HG03175 (cell line): ENCODE results near the gene PIK3CD.
A peak's percentile ranks its signal among the peaks of the same experiment; 100 is the strongest.
"Not testable (repeated sequence)": the region's sequence is repeated elsewhere in the genome, so short reads cannot be mapped to it uniquely, and the experiment has no call there.

Experiments
- ATAC-seq: cut with Tn5 transposase; IDR thresholded peaks from one replicate; pipeline ENCODE4 v1.9.1; 2021; ENCODE audit warnings: mild to moderate bottlenecking, moderate library complexity; ENCODE audit not compliant: unreplicated experiment

Gene PIK3CD

GRCh38 chr1:9687874-9688582 lies 36.5 kb downstream of the PIK3CD start:
- peak; percentile 7 for ATAC-seq

GRCh38 chr1:9688599-9688998 lies 37.1 kb downstream of the PIK3CD start:
- no peak for ATAC-seq

GRCh38 chr1:9689011-9689706 lies 37.6 kb downstream of the PIK3CD start:
- peak; percentile 61 for ATAC-seq

GRCh38 chr1:9689971-9690381 lies 38.4 kb downstream of the PIK3CD start:
- no peak for ATAC-seq

- ATAC-seq = no peak
Observed at GRCh38 chr1:9690440-9691107, 39.0 kb downstream of the PIK3CD start.

- no peak for ATAC-seq
Observed at GRCh38 chr1:9691108-9691445, 39.5 kb downstream of the PIK3CD start.

GRCh38 chr1:9691691-9692090 lies 40.2 kb downstream of the PIK3CD start:
- no peak for ATAC-seq

GRCh38 chr1:9696793-9697192 lies 45.3 kb downstream of the PIK3CD start:
- no peak for ATAC-seq

GRCh38 chr1:9699361-9699760 lies 47.8 kb downstream of the PIK3CD start:
- no peak for ATAC-seq

- no peak for ATAC-seq
Observed at GRCh38 chr1:9700340-9700739, 48.8 kb downstream of the PIK3CD start.

GRCh38 chr1:9701665-9702064 lies 50.1 kb downstream of the PIK3CD start:
- no peak for ATAC-seq

GRCh38 chr1:9703165-9703509 lies 51.6 kb downstream of the PIK3CD start:
- ATAC-seq = no peak

- ATAC-seq = no peak
Observed at GRCh38 chr1:9703681-9704080, 52.1 kb downstream of the PIK3CD start.

GRCh38 chr1:9705337-9706093 lies 54.0 kb downstream of the PIK3CD start:
- ATAC-seq = no peak

GRCh38 chr1:9706178-9706577 lies 54.6 kb downstream of the PIK3CD start:
- ATAC-seq = no peak

GRCh38 chr1:9710037-9710436 lies 58.5 kb downstream of the PIK3CD start:
- ATAC-seq = no peak

- no peak for ATAC-seq
Observed at GRCh38 chr1:9711466-9712020, 60.0 kb downstream of the PIK3CD start.

- ATAC-seq = not testable (repeated sequence)
Observed at GRCh38 chr1:9712767-9713166, 61.2 kb downstream of the PIK3CD start.

GRCh38 chr1:9714257-9714718 lies 62.8 kb downstream of the PIK3CD start:
- ATAC-seq = no peak

- no peak for ATAC-seq
Observed at GRCh38 chr1:9715536-9716226, 64.2 kb downstream of the PIK3CD start.
